IPS-NIHi7 (cell line): ENCODE measurements around the gene RNF180.
"Not testable (repeated sequence)": the region's sequence is repeated elsewhere in the genome, so short reads cannot be mapped to it uniquely, and the experiment has no call there.

ENCODE experiments used
- DNase-seq: peaks from one replicate; pipeline ENCODE4 v3.0.0; 2012; ENCODE audit warnings: mixed read lengths; ENCODE audit errors: extremely low spot score

RNF180 gene

DNA sequence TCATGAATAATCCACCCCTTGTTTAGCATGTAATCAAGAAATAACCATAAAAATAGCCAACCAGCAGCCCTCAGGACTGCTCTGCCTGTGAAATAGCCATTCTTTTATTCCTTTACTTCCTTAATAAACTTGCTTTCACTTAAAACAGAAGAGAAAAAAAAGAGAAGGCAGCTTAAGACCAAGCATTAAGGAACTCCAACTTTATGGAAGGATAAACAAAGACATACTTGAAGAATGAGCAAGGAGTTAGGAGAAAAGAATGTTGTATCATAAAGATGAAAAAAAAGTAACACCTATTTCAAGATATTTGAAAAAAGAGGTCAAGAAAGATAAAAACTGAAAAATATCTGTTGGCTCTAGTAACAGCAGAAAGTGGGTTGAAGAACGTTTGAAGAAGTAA is 107.6 kb downstream of the RNF180 start:
- no peak for DNase-seq

DNA sequence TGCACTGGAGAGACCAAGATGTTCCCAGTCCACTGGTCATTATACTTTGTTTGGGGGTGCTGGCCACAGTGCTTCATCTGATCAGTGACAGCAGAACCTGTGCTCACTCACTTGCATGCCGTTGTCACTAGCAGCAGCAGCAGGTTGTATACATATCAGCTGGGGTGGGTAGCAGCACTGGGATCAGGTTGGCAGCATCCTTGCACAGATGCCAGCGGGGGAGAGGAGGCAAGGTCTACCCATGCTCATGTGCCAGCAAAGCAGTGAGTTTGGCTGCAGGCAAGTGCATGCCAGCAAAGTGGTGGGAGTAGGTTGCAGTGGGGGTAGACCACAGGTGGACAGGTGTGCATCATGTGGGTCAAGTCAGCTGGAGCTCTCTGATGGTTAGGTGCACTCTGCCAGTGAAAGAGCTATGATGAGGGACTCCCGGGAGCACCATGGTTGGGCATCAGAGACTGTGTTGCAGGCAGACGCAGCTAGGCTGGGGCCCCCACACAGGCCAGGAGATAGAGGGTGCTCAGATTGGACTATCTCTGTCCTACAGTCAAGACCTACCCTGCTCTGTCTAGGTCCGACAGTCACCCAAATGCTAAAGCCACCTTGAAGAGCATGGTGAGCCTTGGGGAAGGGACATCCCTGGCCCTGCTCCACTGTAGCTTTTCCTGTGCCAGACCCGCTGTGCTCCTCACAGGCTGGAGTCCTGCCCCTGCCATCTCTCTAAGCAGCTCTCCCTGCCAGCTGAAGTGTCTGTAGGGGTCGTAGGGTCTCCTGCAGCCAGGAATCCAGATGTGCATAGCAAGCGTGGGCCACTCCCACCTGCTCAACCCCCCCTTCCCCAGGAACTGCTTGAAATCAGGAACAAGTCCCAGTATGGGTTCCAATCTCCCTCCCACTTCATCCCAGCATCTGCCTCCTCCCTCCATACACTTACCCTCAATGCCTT is 119.8 kb downstream of the RNF180 start:
- no peak for DNase-seq

DNA sequence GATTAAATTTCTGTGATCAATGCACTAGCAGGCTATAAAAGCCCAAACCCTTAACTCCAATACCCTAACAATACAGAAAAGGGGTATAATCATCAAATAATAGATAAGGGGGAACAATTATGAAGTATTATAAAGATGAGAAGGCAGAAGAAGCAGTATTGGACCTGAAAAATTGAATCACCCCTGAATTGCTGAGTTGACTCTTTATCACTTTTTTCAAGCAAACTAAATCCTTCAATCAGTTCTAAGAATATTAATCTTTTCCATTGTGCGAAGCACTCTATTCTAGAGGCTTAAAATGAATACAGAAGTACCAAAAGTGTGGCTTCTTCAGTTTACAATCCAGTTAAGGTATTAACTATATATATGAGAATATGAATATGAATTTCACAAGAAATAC is 120.7 kb downstream of the RNF180 start:
- DNase-seq, result no peak

GRCh38 chr5:64288496-64288895 is 122.9 kb downstream of the RNF180 start:
- DNase-seq, result not testable (repeated sequence)

DNA sequence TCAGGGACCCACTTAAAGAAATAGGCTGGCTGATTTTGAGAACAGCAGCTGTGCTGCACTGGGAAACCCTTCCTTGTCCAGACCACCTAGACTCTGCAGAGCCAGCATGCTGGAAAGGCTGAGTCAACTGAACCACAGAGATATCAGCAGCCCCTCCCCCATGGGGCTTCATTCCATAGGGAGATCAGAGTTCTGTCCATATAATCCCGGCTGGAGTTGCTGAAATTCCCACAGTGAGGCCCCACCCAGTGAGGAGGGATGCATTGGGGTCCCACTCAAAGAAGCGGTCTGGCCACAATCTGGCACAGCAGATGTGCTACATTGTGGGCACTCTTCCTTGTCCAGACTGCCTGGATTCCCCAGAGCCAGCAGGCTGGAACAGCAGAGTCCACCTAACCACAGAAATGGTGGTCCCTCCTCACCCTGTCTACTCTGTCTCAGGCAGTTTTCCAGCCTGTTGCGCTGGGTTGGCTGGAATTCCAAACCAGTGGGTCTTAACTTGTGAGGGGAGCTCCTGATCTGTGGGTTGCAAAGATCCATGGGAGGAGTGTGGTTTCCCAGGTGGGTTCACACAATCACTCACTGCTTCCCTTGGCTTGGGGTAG is 127.1 kb downstream of the RNF180 start:
- peak; percentile 11 for DNase-seq

DNA sequence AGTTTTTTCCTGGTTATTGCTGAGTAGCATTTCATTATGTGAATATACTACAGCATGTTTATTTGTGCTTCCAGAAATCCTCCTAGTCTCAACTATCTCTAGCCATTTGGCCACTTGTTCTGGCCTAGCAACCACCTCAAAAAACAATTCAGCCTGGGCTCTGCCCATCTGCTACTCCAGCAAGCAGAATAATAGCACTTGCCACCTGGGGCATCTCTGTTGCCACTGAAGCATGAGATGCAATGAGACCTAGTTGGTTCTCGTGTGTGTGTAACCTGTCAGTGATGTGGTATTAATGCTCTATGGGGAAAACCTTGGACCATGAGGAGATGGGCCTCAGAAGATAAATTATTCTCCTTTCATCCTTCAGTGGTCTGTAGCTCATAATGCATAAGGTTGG is 129.5 kb downstream of the RNF180 start:
- no peak for DNase-seq

GRCh38 chr5:64298586-64298985 is 132.9 kb downstream of the RNF180 start:
- no peak for DNase-seq

DNA sequence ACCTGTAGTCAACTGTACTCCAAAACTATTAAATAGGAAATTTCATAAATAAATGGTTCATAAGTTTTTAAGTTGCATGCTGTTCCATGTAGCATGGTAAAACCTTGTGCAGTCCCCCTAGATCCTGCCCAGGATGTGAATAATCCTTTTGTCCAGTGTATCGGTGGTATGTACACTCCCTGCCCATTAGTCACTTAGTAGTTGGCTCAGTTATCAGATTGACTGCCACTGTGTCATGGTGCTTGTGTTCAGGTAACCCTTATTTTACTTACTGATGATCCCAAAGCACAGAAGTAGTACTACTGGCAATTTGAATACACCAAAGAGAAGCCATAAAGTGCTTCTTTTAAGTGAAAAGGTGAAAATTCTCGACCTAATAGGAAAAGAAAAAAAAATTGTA is 134.2 kb downstream of the RNF180 start:
- DNase-seq, result no peak

GRCh38 chr5:64301566-64301965 is 135.9 kb downstream of the RNF180 start:
- no peak for DNase-seq

DNA sequence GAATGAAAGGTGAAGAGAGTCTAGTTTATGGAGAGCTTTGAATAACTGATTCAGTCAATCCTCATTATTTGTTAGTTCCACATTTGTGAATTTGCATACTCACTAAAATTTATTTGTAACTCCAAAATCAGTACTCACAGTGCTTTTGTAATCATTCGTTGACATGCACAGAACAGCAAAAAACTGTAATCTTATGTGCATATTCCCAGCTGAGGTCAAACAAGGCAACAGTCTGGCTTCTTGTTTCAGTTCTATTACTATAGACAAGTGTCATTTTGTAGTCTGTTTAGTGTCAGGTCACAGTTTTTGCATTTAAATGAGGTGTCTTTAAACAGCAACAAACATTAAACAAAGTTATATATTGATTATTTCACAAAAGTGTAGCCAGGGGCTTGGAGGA is 142.5 kb downstream of the RNF180 start:
- DNase-seq, result no peak

- no peak for DNase-seq
Observed at GRCh38 chr5:64312491-64312890, 146.8 kb downstream of the RNF180 start.

DNA sequence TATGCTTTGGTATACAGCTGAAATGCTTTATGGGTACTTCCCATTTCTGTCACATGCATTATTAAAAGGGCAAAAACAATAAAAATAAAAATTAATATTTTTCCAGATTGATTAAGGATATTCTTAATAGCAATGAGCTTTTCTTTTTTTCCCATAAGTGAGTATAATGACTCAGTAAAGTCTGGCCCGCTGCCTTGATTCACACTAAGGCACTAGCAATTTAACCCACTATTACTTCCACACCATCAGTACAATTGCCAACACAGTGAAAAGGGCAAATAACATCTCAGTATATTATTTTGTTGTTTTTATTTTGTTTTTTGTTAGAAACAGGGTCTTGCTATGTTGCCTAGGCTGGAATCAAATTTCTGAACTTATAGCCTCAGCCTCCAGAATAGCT is 150.1 kb downstream of the RNF180 start:
- DNase-seq, result no peak

DNA sequence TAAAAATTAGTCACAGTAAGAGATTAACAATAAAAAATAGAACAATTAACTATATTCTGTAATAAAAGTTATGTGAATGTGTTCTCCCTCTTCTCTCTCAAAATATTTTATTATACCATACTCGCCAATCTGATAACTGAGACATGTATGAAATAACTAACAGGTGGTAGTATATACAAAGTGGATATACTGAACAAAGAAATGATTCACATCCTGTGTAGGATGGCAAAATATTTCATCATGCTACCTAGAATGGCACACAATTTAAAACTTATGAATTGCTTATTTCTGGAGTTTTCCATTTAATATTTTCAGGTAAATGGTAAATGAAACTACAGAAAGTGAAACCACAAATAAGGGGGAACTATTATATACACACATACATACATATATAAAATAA is 152.5 kb downstream of the RNF180 start:
- DNase-seq, result no peak

- DNase-seq, result no peak
Observed at GRCh38 chr5:64323591-64323990, 157.9 kb downstream of the RNF180 start.

DNA sequence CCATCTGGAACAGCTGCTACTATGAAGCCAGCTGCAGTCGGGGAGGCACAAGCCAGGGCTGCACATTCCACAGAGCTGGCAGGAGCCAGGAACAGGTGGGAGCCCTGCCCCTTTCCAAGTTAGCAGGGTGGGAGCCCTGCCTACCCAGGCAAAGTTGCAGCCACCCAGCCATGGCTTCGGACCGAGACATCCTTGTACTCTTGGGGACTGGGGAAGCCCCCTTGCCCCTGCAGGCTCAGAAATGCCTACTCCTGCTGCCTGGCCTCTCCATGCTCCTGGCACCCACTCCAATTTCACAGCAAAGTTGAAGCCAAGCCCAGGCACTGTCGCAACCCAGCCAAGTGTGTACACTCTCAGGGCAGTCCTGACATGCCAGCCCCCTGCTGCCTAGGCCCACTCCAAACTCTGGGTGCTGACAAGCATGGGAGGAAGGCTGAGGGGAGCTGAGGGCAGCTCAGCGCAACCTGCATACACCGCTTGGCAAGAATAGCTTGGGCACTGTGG is 165.1 kb downstream of the RNF180 start:
- no peak for DNase-seq

DNA sequence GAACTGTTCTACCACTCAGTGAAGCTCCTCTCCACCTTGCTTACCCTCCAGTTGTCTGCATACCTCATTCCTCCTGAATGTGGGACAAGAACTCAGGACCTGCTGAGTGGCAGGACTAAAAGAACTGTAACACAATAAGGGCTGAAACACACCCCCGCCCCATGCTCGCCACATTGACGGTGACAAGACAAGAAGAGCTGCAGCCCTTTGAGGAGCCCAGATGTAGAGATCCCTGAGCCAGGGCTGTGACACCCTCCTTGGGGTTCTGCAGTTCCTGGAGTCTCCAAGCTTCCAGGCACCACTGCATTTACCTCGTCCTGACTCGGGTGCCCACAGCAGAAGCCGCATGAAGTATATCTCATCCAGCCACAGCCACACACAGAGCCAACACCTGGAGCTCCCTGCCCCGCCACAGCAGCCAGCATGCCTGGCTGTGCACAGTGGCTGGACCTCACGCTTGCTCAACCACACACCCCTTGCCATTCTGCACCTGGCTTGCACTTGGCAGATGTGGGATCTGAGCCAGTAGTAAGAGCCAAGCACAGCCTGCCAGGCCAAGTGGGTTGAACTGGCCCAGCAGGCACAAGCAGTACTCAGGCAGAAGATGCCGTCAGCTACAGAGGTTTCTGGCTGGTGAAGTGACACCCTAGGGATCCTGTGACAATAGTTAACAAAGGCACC is 166.1 kb downstream of the RNF180 start:
- no peak for DNase-seq

- no peak for DNase-seq
Observed at GRCh38 chr5:64333886-64334285, 168.2 kb downstream of the RNF180 start.

DNA sequence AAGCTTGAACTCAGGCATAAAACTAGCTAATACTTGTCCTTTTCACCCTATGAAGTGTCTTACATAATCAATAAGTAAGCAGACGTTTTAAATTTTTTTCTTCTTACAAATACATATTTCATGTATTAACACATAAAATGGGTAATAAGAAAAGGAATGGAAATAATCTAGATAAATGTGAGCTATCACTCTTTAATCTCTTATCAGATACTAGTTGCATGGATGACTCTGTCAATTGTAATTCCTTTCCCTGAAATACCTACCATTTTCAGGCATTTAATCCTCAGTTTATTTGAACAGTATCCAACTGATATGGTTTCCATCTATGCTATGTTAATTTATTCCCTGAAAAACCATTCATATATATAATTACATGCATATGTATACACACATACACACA is 174.1 kb downstream of the RNF180 start:
- DNase-seq, result no peak

GRCh38 chr5:64340293-64340692 is 174.7 kb downstream of the RNF180 start:
- no peak for DNase-seq

- no peak for DNase-seq
Observed at GRCh38 chr5:64341340-64341739, 175.7 kb downstream of the RNF180 start.

- DNase-seq, result no peak
Observed at GRCh38 chr5:64344501-64344900, 178.9 kb downstream of the RNF180 start.

GRCh38 chr5:64347309-64347708 is 181.7 kb downstream of the RNF180 start:
- no peak for DNase-seq

GRCh38 chr5:64364426-64364825 is 198.8 kb downstream of the RNF180 start:
- DNase-seq, result no peak
